ENCODE measurements around the gene ATRX.
"Not testable (repeated sequence)": the region's sequence is repeated elsewhere in the genome, so short reads cannot be mapped to it uniquely, and the experiment has no call there.

DNA sequence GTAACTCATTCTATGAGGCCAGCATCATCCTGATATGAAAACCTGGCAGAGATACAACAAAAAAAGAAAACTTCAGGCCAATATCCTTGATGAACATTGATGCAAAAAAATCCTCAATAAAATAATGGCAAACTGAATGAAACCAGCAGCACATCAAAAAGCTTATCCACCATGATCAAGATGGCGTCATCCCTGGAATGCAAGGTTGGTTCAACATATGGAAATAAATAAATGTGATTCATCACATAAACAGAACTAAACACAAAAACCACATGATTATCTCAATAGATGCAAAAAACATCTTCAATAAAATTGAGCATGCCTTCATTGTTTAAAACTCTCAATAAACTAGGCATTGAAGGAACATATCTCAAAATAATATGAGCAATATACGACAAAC is 254.8 kb downstream of the ATRX start:
- TF ChIP-seq, protein P1, sequence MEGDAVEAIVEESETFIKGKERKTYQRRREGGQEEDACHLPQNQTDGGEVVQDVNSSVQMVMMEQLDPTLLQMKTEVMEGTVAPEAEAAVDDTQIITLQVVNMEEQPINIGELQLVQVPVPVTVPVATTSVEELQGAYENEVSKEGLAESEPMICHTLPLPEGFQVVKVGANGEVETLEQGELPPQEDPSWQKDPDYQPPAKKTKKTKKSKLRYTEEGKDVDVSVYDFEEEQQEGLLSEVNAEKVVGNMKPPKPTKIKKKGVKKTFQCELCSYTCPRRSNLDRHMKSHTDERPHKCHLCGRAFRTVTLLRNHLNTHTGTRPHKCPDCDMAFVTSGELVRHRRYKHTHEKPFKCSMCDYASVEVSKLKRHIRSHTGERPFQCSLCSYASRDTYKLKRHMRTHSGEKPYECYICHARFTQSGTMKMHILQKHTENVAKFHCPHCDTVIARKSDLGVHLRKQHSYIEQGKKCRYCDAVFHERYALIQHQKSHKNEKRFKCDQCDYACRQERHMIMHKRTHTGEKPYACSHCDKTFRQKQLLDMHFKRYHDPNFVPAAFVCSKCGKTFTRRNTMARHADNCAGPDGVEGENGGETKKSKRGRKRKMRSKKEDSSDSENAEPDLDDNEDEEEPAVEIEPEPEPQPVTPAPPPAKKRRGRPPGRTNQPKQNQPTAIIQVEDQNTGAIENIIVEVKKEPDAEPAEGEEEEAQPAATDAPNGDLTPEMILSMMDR (IDR thresholded peaks at IDR 0.05) = not testable (repeated sequence)
- not testable (repeated sequence) for TF ChIP-seq EZH2 (IDR thresholded peaks at IDR 0.05)
